Activated T-cell treated with anti-CD3 and anti-CD28 coated beads, Interleukin-2, amount 50 U/mL, for 4 hours (primary cell): ENCODE data around the gene ABCB11. TPM values are rescaled to one million over a fixed set of nuclear protein-coding genes. Genes with fewer than 3 reads are reported as not detected.

Source experiments
- total RNA-seq, 3 donors: library from RNA; stranded (reverse); gene quantifications; one replicate each; pipeline ENCODE4 v1.2.1, GENCODE V29; 2021

The ABCB11 gene
- total RNA-seq, 3 donors from 2014 or later: not detected

Other genes with a start within 250 kb of the ABCB11 start
- under 1 TPM; 0.15 to 0.32 (median 0.22) TPM for gene NOSTRIN, start 228.7 kb downstream of the ABCB11 start, total RNA-seq
- 1 to 10 TPM; 2.1 to 3.7 (median 2.4) TPM for gene SPC25, start 140.9 kb downstream of the ABCB11 start, total RNA-seq
- gene G6PC2, start 130.0 kb downstream of the ABCB11 start, total RNA-seq: not detected
- 1 to 10 TPM; 3.6 to 4.6 (median 3.9) TPM for gene DHRS9, start 38.2 kb upstream of the ABCB11 start, total RNA-seq